ENCODE data around the gene ZAR1L.
"Not testable (repeated sequence)": the region's sequence is repeated elsewhere in the genome, so short reads cannot be mapped to it uniquely, and the experiment has no call there.

Gene ZAR1L, protein sequence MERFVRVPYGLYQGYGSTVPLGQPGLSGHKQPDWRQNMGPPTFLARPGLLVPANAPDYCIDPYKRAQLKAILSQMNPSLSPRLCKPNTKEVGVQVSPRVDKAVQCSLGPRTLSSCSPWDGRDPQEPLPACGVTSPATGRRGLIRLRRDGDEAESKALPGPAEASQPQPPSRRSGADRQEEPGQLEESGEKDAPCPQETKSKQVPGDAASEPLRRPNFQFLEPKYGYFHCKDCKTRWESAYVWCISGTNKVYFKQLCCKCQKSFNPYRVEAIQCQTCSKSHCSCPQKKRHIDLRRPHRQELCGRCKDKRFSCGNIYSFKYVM

DNA sequence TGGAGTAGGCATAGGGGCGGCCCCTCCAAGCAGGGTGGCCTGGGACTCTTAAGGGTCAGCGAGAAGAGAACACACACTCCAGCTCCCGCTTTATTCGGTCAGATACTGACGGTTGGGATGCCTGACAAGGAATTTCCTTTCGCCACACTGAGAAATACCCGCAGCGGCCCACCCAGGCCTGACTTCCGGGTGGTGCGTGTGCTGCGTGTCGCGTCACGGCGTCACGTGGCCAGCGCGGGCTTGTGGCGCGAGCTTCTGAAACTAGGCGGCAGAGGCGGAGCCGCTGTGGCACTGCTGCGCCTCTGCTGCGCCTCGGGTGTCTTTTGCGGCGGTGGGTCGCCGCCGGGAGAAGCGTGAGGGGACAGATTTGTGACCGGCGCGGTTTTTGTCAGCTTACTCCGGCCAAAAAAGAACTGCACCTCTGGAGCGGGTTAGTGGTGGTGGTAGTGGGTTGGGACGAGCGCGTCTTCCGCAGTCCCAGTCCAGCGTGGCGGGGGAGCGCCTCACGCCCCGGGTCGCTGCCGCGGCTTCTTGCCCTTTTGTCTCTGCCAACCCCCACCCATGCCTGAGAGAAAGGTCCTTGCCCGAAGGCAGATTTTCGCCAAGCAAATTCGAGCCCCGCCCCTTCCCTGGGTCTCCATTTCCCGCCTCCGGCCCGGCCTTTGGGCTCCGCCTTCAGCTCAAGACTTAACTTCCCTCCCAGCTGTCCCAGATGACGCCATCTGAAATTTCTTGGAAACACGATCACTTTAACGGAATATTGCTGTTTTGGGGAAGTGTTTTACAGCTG is at the start of gene ZAR1L, which contains the start of gene BRCA2:
ZAR1L (minus strand) TSS at position 126 of the 790 bp plus-strand sequence. CDS start 3,438 bp downstream, outside the sequence.
BRCA2 (plus strand) TSS at position 271 of the 790 bp plus-strand sequence. CDS start 953 bp downstream, outside the sequence.
- DNase-seq, result peak; percentile 67 to 79

GRCh38 chr13:32362574-32362973 is 47.4 kb upstream of the ZAR1L start:
- no peak for DNase-seq

DNA sequence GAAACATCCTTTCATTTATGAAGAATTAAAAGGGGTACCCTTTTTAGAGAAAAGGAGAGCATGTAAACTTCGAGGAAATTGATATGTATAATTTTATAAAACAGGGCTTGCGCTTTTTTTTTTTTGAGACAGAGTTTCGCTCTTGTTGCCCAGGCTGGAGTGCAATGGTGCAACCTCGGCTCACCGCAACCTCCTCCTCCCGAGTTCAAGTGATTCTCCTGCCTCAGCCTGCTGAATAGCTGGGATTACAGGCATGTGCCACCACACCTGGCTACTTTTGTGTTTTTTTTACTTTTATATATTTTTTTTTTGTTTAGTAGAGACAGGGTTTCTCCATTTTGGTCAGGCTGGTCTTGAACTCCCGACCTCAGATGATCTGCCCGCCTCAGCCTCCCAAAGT is 40.8 kb upstream of the ZAR1L start:
- not testable (repeated sequence) for DNase-seq

GRCh38 chr13:32354040-32354439 is 38.9 kb upstream of the ZAR1L start:
- no peak for DNase-seq

DNA sequence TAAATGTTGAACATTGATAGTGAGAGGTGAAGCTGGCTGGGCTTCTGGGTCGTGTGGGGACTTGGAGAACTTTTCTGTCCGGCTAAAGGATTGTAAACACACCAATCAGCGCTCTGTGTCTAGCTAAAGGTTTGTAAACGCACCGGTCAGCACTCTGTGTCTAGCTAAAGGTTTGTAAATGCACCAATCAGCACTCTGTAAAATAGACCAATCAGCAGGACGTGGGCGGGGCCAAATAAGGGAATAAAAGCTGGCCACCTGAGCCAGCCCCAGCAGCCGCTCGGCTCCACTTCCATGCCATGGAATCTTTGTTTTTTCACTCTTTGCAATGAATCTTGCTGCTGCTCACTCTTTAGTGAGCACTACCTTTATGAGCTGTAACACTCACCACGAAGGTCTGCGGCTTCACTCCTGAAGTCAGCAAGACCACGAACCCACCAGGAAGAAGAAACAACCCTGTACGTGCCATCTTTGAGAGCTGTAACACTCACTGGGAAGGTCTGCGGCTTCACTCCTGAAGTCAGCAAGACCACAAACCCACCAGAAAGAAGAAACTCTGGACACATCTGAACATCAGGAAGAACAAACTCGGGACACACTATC is 35.8 kb upstream of the ZAR1L start:
- not testable (repeated sequence) for DNase-seq

- no peak for DNase-seq
Measured at GRCh38 chr13:32347651-32348050, 32.5 kb upstream of the ZAR1L start.

- no peak for DNase-seq
Measured at GRCh38 chr13:32340914-32341313, 25.8 kb upstream of the ZAR1L start.

GRCh38 chr13:32334671-32335070 is 19.5 kb upstream of the ZAR1L start:
- DNase-seq, result no peak

GRCh38 chr13:32330441-32330840 is 15.3 kb upstream of the ZAR1L start:
- no peak for DNase-seq

GRCh38 chr13:32323912-32324311 is 8.7 kb upstream of the ZAR1L start:
- DNase-seq, result peak; percentile 29 to 70

GRCh38 chr13:32320528-32320927 is 5.4 kb upstream of the ZAR1L start:
- DNase-seq, result no peak

GRCh38 chr13:32317716-32318465 is 2.7 kb upstream of the ZAR1L start:
- no peak for DNase-seq

DNA sequence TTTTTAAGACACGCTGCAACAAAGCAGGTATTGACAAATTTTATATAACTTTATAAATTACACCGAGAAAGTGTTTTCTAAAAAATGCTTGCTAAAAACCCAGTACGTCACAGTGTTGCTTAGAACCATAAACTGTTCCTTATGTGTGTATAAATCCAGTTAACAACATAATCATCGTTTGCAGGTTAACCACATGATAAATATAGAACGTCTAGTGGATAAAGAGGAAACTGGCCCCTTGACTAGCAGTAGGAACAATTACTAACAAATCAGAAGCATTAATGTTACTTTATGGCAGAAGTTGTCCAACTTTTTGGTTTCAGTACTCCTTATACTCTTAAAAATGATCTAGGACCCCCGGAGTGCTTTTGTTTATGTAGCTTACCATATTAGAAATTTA is 1.3 kb upstream of the ZAR1L start:
- DNase-seq, result no peak

GRCh38 chr13:32316028-32316339 is 821 bp upstream of the ZAR1L start:
- no peak for DNase-seq

GRCh38 chr13:32314271-32315237 is 609 bp downstream of the ZAR1L start:
- peak in 1 of 2 experiments; percentile 50 for DNase-seq

- no peak for DNase-seq
Measured at GRCh38 chr13:32311188-32311897, 3.8 kb downstream of the ZAR1L start.

- peak in 1 of 2 experiments; percentile 51 for DNase-seq
Measured at GRCh38 chr13:32310134-32310706, 4.9 kb downstream of the ZAR1L start.

GRCh38 chr13:32309312-32310133 is 5.6 kb downstream of the ZAR1L start:
- no peak for DNase-seq

GRCh38 chr13:32305646-32306045 is 9.5 kb downstream of the ZAR1L start:
- no peak for DNase-seq

GRCh38 chr13:32302461-32302860 is 12.7 kb downstream of the ZAR1L start:
- no peak for DNase-seq
